H9 (cell line): ENCODE measurements around the gene FTO. TPM values are rescaled to one million over a fixed set of nuclear protein-coding genes. Genes with fewer than 3 reads are reported as not detected.

Experiments used
- DNase-seq: peaks from one replicate; pipeline ENCODE4 v3.0.0-alpha.2; 2017
- H2AFZ ChIP-seq: one replicate; pipeline ENCODE4 v1.6.1; 2013; ENCODE audit warnings: mild to moderate bottlenecking, low read length, control low read depth, moderate library complexity
- H2AK5ac ChIP-seq: 2 replicates; pipeline ENCODE4 v1.6.1; 2013; ENCODE audit warnings: low read length, control low read depth, mixed read lengths; ENCODE audit not compliant: insufficient read length
- H2BK120ac ChIP-seq: one replicate; pipeline ENCODE4 v1.6.1; 2013; ENCODE audit warnings: low read depth, mild to moderate bottlenecking, low read length, control low read depth, inconsistent platforms; ENCODE audit not compliant: poor library complexity, severe bottlenecking
- H2BK12ac ChIP-seq: 2 replicates; pipeline ENCODE4 v1.6.1; 2013; ENCODE audit warnings: low read length, control low read depth, mixed read lengths, low read depth; ENCODE audit not compliant: insufficient read length
- H2BK15ac ChIP-seq: 2 replicates; pipeline ENCODE4 v1.6.1; 2013; ENCODE audit warnings: low read depth, low read length, control low read depth
- H2BK20ac ChIP-seq: one replicate; pipeline ENCODE4 v1.6.1; 2013; ENCODE audit warnings: low read depth, mild to moderate bottlenecking, low read length, control low read depth, inconsistent platforms; ENCODE audit not compliant: poor library complexity, severe bottlenecking
- H2BK5ac ChIP-seq: 2 replicates; pipeline ENCODE4 v1.6.1; 2013; ENCODE audit warnings: low read length, control low read depth, mixed read lengths; ENCODE audit not compliant: insufficient read length
- H3K14ac ChIP-seq: 2 replicates; pipeline ENCODE4 v1.6.1; 2013; ENCODE audit warnings: low read length, control low read depth; ENCODE audit not compliant: insufficient read depth
- H3K18ac ChIP-seq: 2 replicates; pipeline ENCODE4 v1.6.1; 2013; ENCODE audit warnings: low read depth, mild to moderate bottlenecking, mixed read lengths, low read length, control low read depth; ENCODE audit not compliant: insufficient read length
- H3K23ac ChIP-seq: 2 replicates; pipeline ENCODE4 v1.6.1; 2013; ENCODE audit warnings: low read length, control low read depth, mixed read lengths, low read depth; ENCODE audit not compliant: insufficient read length
- H3K23me2 ChIP-seq: 2 replicates; pipeline ENCODE4 v1.6.1; 2013; ENCODE audit warnings: low read depth, mild to moderate bottlenecking, mixed read lengths, low read length, control low read depth; ENCODE audit not compliant: insufficient read length, poor library complexity, severe bottlenecking
- H3K27ac ChIP-seq: 2 replicates; pipeline ENCODE4 v1.5.1; 2013; ENCODE audit warnings: low read length, control low read depth, mixed read lengths, low read depth; ENCODE audit not compliant: insufficient read length
- H3K27me3 ChIP-seq: 2 replicates; pipeline ENCODE4 v1.6.1; 2013; ENCODE audit warnings: low read length, control low read depth, inconsistent platforms; ENCODE audit not compliant: insufficient read depth
- H3K4ac ChIP-seq: 2 replicates; pipeline ENCODE4 v1.6.1; 2013; ENCODE audit warnings: low read depth, mild to moderate bottlenecking, control low read depth, inconsistent platforms, low read length, moderate library complexity
- H3K4me1 ChIP-seq: 2 replicates; pipeline ENCODE4 v1.6.1; 2013; ENCODE audit warnings: low read length, control low read depth, inconsistent platforms; ENCODE audit not compliant: insufficient read depth
- H3K4me2 ChIP-seq: 2 replicates; pipeline ENCODE4 v1.6.1; 2013; ENCODE audit warnings: low read length, control low read depth, mixed read lengths; ENCODE audit not compliant: insufficient read length, insufficient read depth
- H3K56ac ChIP-seq: 2 replicates; pipeline ENCODE4 v1.6.1; 2013; ENCODE audit warnings: low read depth, mild to moderate bottlenecking, mixed read lengths, low read length, control low read depth; ENCODE audit not compliant: insufficient read length
- H3K79me1 ChIP-seq: 2 replicates; pipeline ENCODE4 v1.6.1; 2013; ENCODE audit warnings: low read depth, mild to moderate bottlenecking, moderate library complexity, low read length, control low read depth, inconsistent platforms; ENCODE audit not compliant: insufficient read depth, poor library complexity, severe bottlenecking
- H3K79me2 ChIP-seq: 2 replicates; pipeline ENCODE4 v1.6.1; 2013; ENCODE audit warnings: low read length, control low read depth, inconsistent platforms; ENCODE audit not compliant: insufficient read depth
- H3K9ac ChIP-seq: 2 replicates; pipeline ENCODE4 v1.6.1; 2013; ENCODE audit warnings: low read length, control low read depth, mixed read lengths; ENCODE audit not compliant: insufficient read length; ENCODE audit errors: extremely low read depth
- H3K9me3 ChIP-seq: one replicate; pipeline ENCODE4 v1.6.1; 2013; ENCODE audit warnings: low read depth, low read length, inconsistent platforms; ENCODE audit not compliant: control insufficient read depth
- H3T11ph ChIP-seq: one replicate; pipeline ENCODE4 v1.6.1; 2013; ENCODE audit warnings: mild to moderate bottlenecking, low read length, control low read depth, inconsistent platforms
- H4K20me1 ChIP-seq: one replicate; pipeline ENCODE4 v1.6.1; 2013; ENCODE audit not compliant: control insufficient read depth, insufficient read length, insufficient read depth
- H4K5ac ChIP-seq: 2 replicates; pipeline ENCODE4 v1.6.1; 2013; ENCODE audit warnings: low read depth, mild to moderate bottlenecking, mixed read lengths, low read length, control low read depth; ENCODE audit not compliant: insufficient read length
- H4K8ac ChIP-seq: replicated peaks from 2 replicates; pipeline ENCODE4 v1.6.1; 2013; ENCODE audit warnings: low read length, control low read depth, mixed read lengths, low read depth; ENCODE audit not compliant: insufficient read length
- H4K91ac ChIP-seq: 2 replicates; pipeline ENCODE4 v1.6.1; 2013; ENCODE audit warnings: low read depth, mild to moderate bottlenecking, moderate library complexity, mixed read lengths, low read length, control low read depth; ENCODE audit not compliant: insufficient read length
- H3K27ac Mint-ChIP-seq, 3 experiments: 2 replicates in 2 of 3; 3 replicates in 1 of 3; pipeline ENCODE4 v1.8.0; 2020 to 2021; ENCODE audit warnings: mixed read lengths in 3 of 3, mild to moderate bottlenecking in 1 of 3, moderate library complexity in 1 of 3
- H3K27me3 Mint-ChIP-seq: 2 replicates; pipeline ENCODE4 v1.8.0; 2021; ENCODE audit warnings: low read depth, mild to moderate bottlenecking, moderate library complexity, mixed read lengths
- H3K36me3 Mint-ChIP-seq, 3 experiments: 2 replicates in 2 of 3; 3 replicates in 1 of 3; pipeline ENCODE4 v1.8.0; 2020 to 2021; ENCODE audit warnings: low read depth in 3 of 3, mixed read lengths in 3 of 3; ENCODE audit not compliant: insufficient read depth in 1 of 3
- H3K4me1 Mint-ChIP-seq, 2 experiments: 2 replicates each; pipeline ENCODE4 v1.8.0; 2020; ENCODE audit warnings: mixed read lengths in 2 of 2
- H3K4me3 Mint-ChIP-seq, 2 experiments: 2 replicates in 1 of 2; 3 replicates in 1 of 2; pipeline ENCODE4 v1.8.0; 2020 to 2021; ENCODE audit warnings: mild to moderate bottlenecking in 2 of 2, mixed read lengths in 2 of 2, moderate library complexity in 1 of 2
- H3K9me3 Mint-ChIP-seq, 2 experiments: 2 replicates in 1 of 2; 3 replicates in 1 of 2; pipeline ENCODE4 v1.8.0; 2020; ENCODE audit warnings: mild to moderate bottlenecking in 2 of 2, mixed read lengths in 2 of 2, moderate library complexity in 1 of 2
- WGBS: extraction: QIAGEN DNeasy Blood & Tissue Kit; methylation state at CpG from one replicate; pipeline ENCODE4 v1.1.7; 2013; ENCODE audit warnings: missing lambda C conversion rate, low lambda C conversion rate, mixed read lengths; ENCODE audit not compliant: insufficient read length; ENCODE audit errors: extremely low coverage; 5-methylcytosine and 5-hydroxymethylcytosine counted together
- total RNA-seq: library from RNA; stranded (reverse); gene quantifications from 2 replicates; pipeline ENCODE4 v1.2.1, GENCODE V29; 2021
- TF ChIP-seq, protein P1 (sequence below): fragments of 200-600 bp; sonication (generic); conservative IDR thresholded peaks from 3 replicates; pipeline ENCODE4 v1.8.0; 2021; ENCODE audit warnings: antibody characterized with exemption, mild to moderate bottlenecking

FTO gene
- total RNA-seq, 1 experiment from 2014 or later: 67.9 TPM

DNA sequence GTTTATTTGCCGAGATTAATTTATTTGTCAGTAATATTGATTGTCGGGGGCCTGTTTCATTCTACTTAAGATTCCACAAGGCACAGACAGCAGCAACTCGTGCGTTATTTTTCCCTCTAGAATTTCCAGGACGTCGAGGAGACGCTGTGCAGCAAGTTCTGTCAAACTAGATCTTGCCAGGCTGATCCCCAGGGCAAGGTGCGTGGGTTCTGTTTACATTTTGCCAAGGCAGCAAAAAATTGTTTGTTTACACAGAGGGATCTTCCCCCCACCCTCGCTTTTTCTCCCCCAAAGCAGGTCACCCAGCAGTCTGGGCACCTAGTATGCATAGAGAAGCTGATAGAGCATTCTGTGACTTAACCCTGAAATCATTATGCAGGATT lies 471.2 kb downstream of the FTO start:
- Histone ChIP-seq H3K56ac (no peak overlapping the region), H2BK15ac (no peak overlapping the region), H3K9me3 (no peaks in the 10 kb centered on the region), H3K79me1 (no peaks in the 10 kb centered on the region), H4K91ac (no peak overlapping the region), H3K23me2 (no peaks in the 10 kb centered on the region), H4K20me1 (no peaks in the 10 kb centered on the region), H3K4me2 (no peak overlapping the region), H4K8ac (no peak overlapping the region), H3K4me1 (no peaks in the 10 kb centered on the region), H3K27me3 (no peaks in the 10 kb centered on the region), H2BK20ac (no peak overlapping the region), H3K9ac (no peak overlapping the region), H3K23ac (no peak overlapping the region), H2AFZ (no peak overlapping the region), H4K5ac (no peak overlapping the region), H2BK12ac (no peak overlapping the region), H3T11ph (no peak overlapping the region), H3K18ac (no peak overlapping the region), H2BK120ac (no peak overlapping the region), H2AK5ac (no peak overlapping the region), H3K14ac (no peak overlapping the region), H3K27ac (no peak overlapping the region), H3K79me2 (no peaks in the 10 kb centered on the region), H2BK5ac (no peak overlapping the region), H3K4ac (no peak overlapping the region)
- no peak overlapping the region for H3K4me3 Mint-ChIP-seq
- H3K27me3 Mint-ChIP-seq: peaks cover 14% of the 10 kb centered on the region
- no peaks in the 10 kb centered on the region for H3K9me3 Mint-ChIP-seq
- DNase-seq: no peak
- no peak overlapping the region for H3K27ac Mint-ChIP-seq
- TF ChIP-seq, protein P1, sequence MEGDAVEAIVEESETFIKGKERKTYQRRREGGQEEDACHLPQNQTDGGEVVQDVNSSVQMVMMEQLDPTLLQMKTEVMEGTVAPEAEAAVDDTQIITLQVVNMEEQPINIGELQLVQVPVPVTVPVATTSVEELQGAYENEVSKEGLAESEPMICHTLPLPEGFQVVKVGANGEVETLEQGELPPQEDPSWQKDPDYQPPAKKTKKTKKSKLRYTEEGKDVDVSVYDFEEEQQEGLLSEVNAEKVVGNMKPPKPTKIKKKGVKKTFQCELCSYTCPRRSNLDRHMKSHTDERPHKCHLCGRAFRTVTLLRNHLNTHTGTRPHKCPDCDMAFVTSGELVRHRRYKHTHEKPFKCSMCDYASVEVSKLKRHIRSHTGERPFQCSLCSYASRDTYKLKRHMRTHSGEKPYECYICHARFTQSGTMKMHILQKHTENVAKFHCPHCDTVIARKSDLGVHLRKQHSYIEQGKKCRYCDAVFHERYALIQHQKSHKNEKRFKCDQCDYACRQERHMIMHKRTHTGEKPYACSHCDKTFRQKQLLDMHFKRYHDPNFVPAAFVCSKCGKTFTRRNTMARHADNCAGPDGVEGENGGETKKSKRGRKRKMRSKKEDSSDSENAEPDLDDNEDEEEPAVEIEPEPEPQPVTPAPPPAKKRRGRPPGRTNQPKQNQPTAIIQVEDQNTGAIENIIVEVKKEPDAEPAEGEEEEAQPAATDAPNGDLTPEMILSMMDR: no peak
- H3K36me3 Mint-ChIP-seq: no peaks in the 10 kb centered on the region
- H3K4me1 Mint-ChIP-seq: peaks cover 37 to 49% of the 10 kb centered on the region in 2 experiments
- no CpG with 5 or more reads among the region's 9 CpGs for WGBS
